A549 (cell line): ENCODE results near the gene KATNAL1. TPM values are rescaled to one million over a fixed set of nuclear protein-coding genes. Genes with fewer than 3 reads are reported as not detected.

Source experiments
- ATAC-seq, 2 experiments: fragments of 200-7000 bp in 1 of 2; fragments of >200 bp in 1 of 2; cut with Nextera tagmentation in 1 of 2; cut with Tn5 transposase in 1 of 2; 3 replicates each; pipeline versions ENCODE4 v1.8.0 to v1.9.1; 2018 to 2020; ENCODE audit warnings: mild to moderate bottlenecking in 1 of 2, moderate library complexity in 1 of 2
- CTCF ChIA-PET: fragments of 300-600 bp; sonication (Branson Sonifier 250); formaldehyde crosslinking; extraction: SDS; loops from one replicate; lab custom pipeline; 2021; ENCODE audit warnings: antibody characterized with exemption, inconsistent platforms; lab: Yijun Ruan, JAX
- POLR2A ChIA-PET: fragments of 350-600 bp; formaldehyde crosslinking; extraction: SDS; loops from one replicate; lab custom pipeline; 2021; ENCODE audit warnings: antibody characterized with exemption, inconsistent platforms; lab: Yijun Ruan, JAX
- DNase-seq, 2 experiments: peaks; one replicate each; pipeline versions ENCODE4 v3.0.0 to v3.0.0-alpha.2; 2011 to 2016; ENCODE audit warnings: low read depth in 1 of 2, low spot score in 1 of 2
- FAIRE-seq: peaks from 2 replicates; lab custom pipeline; 2011; peaks lifted over from hg19 to GRCh38; lab: Jason Lieb, UNC
- H3K27ac ChIP-seq, 2 experiments: fragments of >200 bp; sonication (Bioruptor Twin); formaldehyde crosslinking; 3 replicates each; pipeline ENCODE4 v1.5.1; 2016 to 2017
- H3K4me1 ChIP-seq: fragments of >200 bp; sonication (Bioruptor Twin); formaldehyde crosslinking; 3 replicates; pipeline ENCODE4 v1.6.1; 2016
- H3K4me2 ChIP-seq: fragments of >200 bp; sonication (Bioruptor Twin); formaldehyde crosslinking; 3 replicates; pipeline ENCODE4 v1.6.1; 2016
- H3K4me3 ChIP-seq: fragments of >200 bp; sonication (Bioruptor Twin); formaldehyde crosslinking; 3 replicates; pipeline ENCODE4 v1.5.1; 2016
- H3K9me3 ChIP-seq: fragments of >200 bp; sonication (Bioruptor Twin); formaldehyde crosslinking; 3 replicates; pipeline ENCODE4 v1.6.1; 2016
- CBX2 ChIP-seq: fragments of 200-600 bp; sonication (generic); IDR thresholded peaks from 2 replicates; pipeline ENCODE4 v1.6.1; 2016; ENCODE audit warnings: low read depth, mild to moderate bottlenecking, borderline replicate concordance
- CBX8 ChIP-seq: fragments of 200-600 bp; sonication (generic); IDR thresholded peaks from 2 replicates; pipeline ENCODE4 v1.6.1; 2016
- CHD2 ChIP-seq: fragments of 150-350 bp; IDR thresholded peaks from 2 replicates; pipeline ENCODE4 v1.6.1; 2014; ENCODE audit warnings: low read length; ENCODE audit not compliant: partially characterized antibody
- EHF ChIP-seq: fragments of 250-450 bp; sonication (Bioruptor Pico); IDR thresholded peaks from 2 replicates; pipeline ENCODE4 v1.5.0; 2020; ENCODE audit warnings: mild to moderate bottlenecking
- ESRRA ChIP-seq: fragments of 150-350 bp; IDR thresholded peaks from 2 replicates; pipeline ENCODE4 v1.6.1; 2014; ENCODE audit warnings: mild to moderate bottlenecking, low read length, borderline replicate concordance
- FOSB ChIP-seq: fragments of 250-450 bp; sonication (Bioruptor Pico); IDR thresholded peaks from 2 replicates; pipeline ENCODE4 v1.5.0; 2020; ENCODE audit warnings: mild to moderate bottlenecking, moderate library complexity
- FOSL2 ChIP-seq, 2 experiments: fragments of 450-650 bp in 1 of 2; fragments of >200 bp in 1 of 2; sonication (Bioruptor Twin) in 1 of 2; formaldehyde crosslinking; IDR thresholded peaks; 2 replicates each; pipeline versions ENCODE4 v1.5.0 to v1.6.1; 2016 to 2020; ENCODE audit warnings: mild to moderate bottlenecking in 1 of 2, moderate library complexity in 1 of 2
- GATA3 ChIP-seq: IDR thresholded peaks from 2 replicates; pipeline ENCODE4 v1.6.1; 2012; ENCODE audit warnings: borderline replicate concordance
- HEYL ChIP-seq: fragments of 250-450 bp; sonication (Bioruptor Pico); IDR thresholded peaks from 2 replicates; pipeline ENCODE4 v1.8.0; 2021; ENCODE audit warnings: mild to moderate bottlenecking, moderate library complexity
- HOXA7 ChIP-seq: fragments of 250-450 bp; sonication (Bioruptor Pico); IDR thresholded peaks from 2 replicates; pipeline ENCODE4 v1.5.0; 2020; ENCODE audit warnings: mild to moderate bottlenecking, moderate library complexity
- JUNB ChIP-seq: fragments of >200 bp; sonication (Bioruptor Twin); formaldehyde crosslinking; IDR thresholded peaks from 2 replicates; pipeline ENCODE4 v1.6.1; 2016
- KDM5A ChIP-seq: fragments of 200-600 bp; sonication (generic); IDR thresholded peaks from 2 replicates; pipeline ENCODE4 v1.6.1; 2016; ENCODE audit warnings: antibody characterized with exemption, mild to moderate bottlenecking
- MAFK ChIP-seq: fragments of 450-650 bp; IDR thresholded peaks from 2 replicates; pipeline ENCODE4 v1.6.1; 2014; ENCODE audit not compliant: partially characterized antibody
- MYC ChIP-seq: IDR thresholded peaks from 2 replicates; pipeline ENCODE4 v1.6.1; 2012; ENCODE audit warnings: mild to moderate bottlenecking, inconsistent platforms, low read length, improper control_type of control experiment, borderline replicate concordance
- NFE2L2 ChIP-seq: fragments of 150-350 bp; conservative IDR thresholded peaks from 2 replicates; pipeline ENCODE4 v1.6.1; 2014; ENCODE audit warnings: low read length
- NPAS2 ChIP-seq: fragments of 250-450 bp; sonication (Bioruptor Pico); IDR thresholded peaks from 2 replicates; pipeline ENCODE4 v1.8.0; 2022; ENCODE audit warnings: mild to moderate bottlenecking, moderate library complexity, borderline replicate concordance
- NR3C1 ChIP-seq: fragments of >200 bp; sonication (Bioruptor Twin); formaldehyde crosslinking; IDR thresholded peaks from 3 replicates; pipeline ENCODE4 v1.6.1; 2017
- PHF8 ChIP-seq: fragments of 200-600 bp; sonication (generic); IDR thresholded peaks from 2 replicates; pipeline ENCODE4 v1.6.1; 2016; ENCODE audit warnings: low read depth, mild to moderate bottlenecking, antibody characterized with exemption, moderate library complexity, borderline replicate concordance
- RAD21 ChIP-seq, 2 experiments: fragments of >200 bp in 1 of 2; sonication (Bioruptor Twin) in 1 of 2; formaldehyde crosslinking in 1 of 2; IDR thresholded peaks in 1 of 2; conservative IDR thresholded peaks in 1 of 2; 2 replicates in 1 of 2; 3 replicates in 1 of 2; pipeline ENCODE4 v1.6.1; 2012 to 2018; ENCODE audit warnings: inconsistent platforms in 1 of 2
- RARB ChIP-seq: fragments of 250-450 bp; sonication (Bioruptor Pico); IDR thresholded peaks from 2 replicates; pipeline ENCODE4 v1.8.0; 2021; ENCODE audit warnings: mild to moderate bottlenecking, moderate library complexity
- RCOR1 ChIP-seq: fragments of 150-350 bp; IDR thresholded peaks from 2 replicates; pipeline ENCODE4 v1.6.1; 2014; ENCODE audit warnings: antibody characterized with exemption, low read length, low read depth
- SREBF2 ChIP-seq: fragments of 450-650 bp; IDR thresholded peaks from 2 replicates; pipeline ENCODE4 v1.6.1; 2014; ENCODE audit warnings: mild to moderate bottlenecking, moderate library complexity
- TFCP2L1 ChIP-seq: fragments of 250-450 bp; sonication (Bioruptor Pico); IDR thresholded peaks from 2 replicates; pipeline ENCODE4 v1.5.0; 2021; ENCODE audit warnings: mild to moderate bottlenecking
- ZC3H11A ChIP-seq: fragments of 450-650 bp; IDR thresholded peaks from 2 replicates; pipeline ENCODE4 v1.6.1; 2014; ENCODE audit warnings: antibody characterized with exemption, mild to moderate bottlenecking
- WGBS: methylation state at CpG from one replicate; pipeline ENCODE4 v1.1.6; 2017; ENCODE audit errors: missing lambda C conversion rate; 5-methylcytosine and 5-hydroxymethylcytosine counted together
- polyA plus RNA-seq, 4 experiments: library from polyadenylated mRNA; depleted of rRNA in 3 of 4; stranded (reverse); fragments of >200 nt; fragmentation: RNase III in 1 of 4; extraction: RNeasy Plus Mini Kit Qiagen cat#74134 plus additional on column Dnase treatment in 1 of 4; gene quantifications; 2 replicates in 3 of 4; 3 replicates in 1 of 4; pipeline ENCODE4 v1.2.3, GENCODE V29; 2011 to 2017
- TF ChIP-seq, protein P1 (sequence below): fragments of 250-450 bp; sonication (Bioruptor Pico); IDR thresholded peaks from 2 replicates; pipeline ENCODE4 v1.5.0; 2021; ENCODE audit warnings: mild to moderate bottlenecking, moderate library complexity, borderline replicate concordance
- TF ChIP-seq, protein P2 (sequence below): fragments of >200 bp; sonication (Bioruptor Twin); formaldehyde crosslinking; IDR thresholded peaks from 3 replicates; pipeline ENCODE4 v1.5.1; 2016
- TF ChIP-seq, protein P3 (sequence below): IDR thresholded peaks from 2 replicates; pipeline ENCODE4 v1.6.1; 2012
- TF ChIP-seq, protein P4 (sequence below): IDR thresholded peaks from 2 replicates; pipeline ENCODE4 v1.6.1; 2012
- TF ChIP-seq, protein P5 (sequence below): fragments of 200-600 bp; sonication (generic); IDR thresholded peaks from 2 replicates; pipeline ENCODE4 v1.6.1; 2016; ENCODE audit warnings: antibody characterized with exemption, mild to moderate bottlenecking, moderate library complexity

KATNAL1 gene
- polyA plus RNA-seq, 2 of the 4 experiments (the other 2 are of a cell fraction): 7.9 to 10.5 TPM

DNA sequence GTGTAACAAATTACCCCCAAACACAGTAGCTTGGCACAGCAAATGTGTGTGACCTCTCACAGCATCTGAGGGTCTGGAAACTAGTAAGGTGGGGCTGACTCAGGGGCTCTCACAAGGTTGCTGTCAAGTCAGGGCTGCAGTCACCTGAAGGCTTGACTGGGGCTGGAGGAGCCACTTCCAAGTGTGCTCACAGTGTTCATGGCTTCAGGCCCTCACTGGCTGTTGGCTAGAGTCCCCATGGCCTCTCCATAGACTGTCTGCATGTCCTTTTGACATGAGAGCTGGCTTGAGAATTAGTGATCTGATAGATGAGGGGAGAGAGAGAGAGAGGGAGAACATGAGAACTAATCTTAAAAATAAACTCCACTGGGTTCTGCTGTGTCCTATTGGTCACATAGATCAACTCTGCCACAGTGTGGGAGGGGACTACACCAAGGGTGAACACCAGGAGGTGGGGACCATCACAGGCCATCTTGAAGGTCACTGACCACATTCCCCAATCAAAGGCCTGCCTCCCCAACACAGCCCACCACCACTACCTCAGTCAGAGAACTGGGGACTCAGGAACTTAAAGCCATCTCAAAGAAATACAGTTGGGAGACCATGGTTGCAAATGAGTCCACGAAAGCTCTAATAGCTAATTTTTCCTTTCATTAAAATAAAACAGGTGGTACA, 38.2 kb upstream of the KATNAL1 start:
- Histone ChIP-seq H3K4me1 (peaks cover 17% of the 10 kb centered on the region), H3K9me3 (no peaks in the 10 kb centered on the region), H3K27ac (no peak overlapping the region), H3K4me2 (no peak overlapping the region), H3K4me3 (no peak overlapping the region)
- ChIA-PET CTCF (no interaction called here), POLR2A (no interaction called here)
- DNase-seq: no peak
- WGBS: 61% methylated on average over 1 of the region's 1 CpG
- no peak for TF ChIP-seq JUNB
- no peak for TF ChIP-seq FOSL2 (IDR thresholded peaks at IDR 0.05)
- TF ChIP-seq FOSL2 (CRISPR knock-in tag; IDR thresholded peaks at IDR 0.05): no peak
- no peak for TF ChIP-seq HOXA7 (CRISPR knock-in tag)
- no peak for TF ChIP-seq GATA3
- no peak for TF ChIP-seq HEYL (CRISPR knock-in tag)
- no peak for TF ChIP-seq PHF8
- no peak for TF ChIP-seq SREBF2
- no peak for TF ChIP-seq CBX2
- no peak for TF ChIP-seq KDM5A
- no peak for TF ChIP-seq RARB
- TF ChIP-seq, protein P1, sequence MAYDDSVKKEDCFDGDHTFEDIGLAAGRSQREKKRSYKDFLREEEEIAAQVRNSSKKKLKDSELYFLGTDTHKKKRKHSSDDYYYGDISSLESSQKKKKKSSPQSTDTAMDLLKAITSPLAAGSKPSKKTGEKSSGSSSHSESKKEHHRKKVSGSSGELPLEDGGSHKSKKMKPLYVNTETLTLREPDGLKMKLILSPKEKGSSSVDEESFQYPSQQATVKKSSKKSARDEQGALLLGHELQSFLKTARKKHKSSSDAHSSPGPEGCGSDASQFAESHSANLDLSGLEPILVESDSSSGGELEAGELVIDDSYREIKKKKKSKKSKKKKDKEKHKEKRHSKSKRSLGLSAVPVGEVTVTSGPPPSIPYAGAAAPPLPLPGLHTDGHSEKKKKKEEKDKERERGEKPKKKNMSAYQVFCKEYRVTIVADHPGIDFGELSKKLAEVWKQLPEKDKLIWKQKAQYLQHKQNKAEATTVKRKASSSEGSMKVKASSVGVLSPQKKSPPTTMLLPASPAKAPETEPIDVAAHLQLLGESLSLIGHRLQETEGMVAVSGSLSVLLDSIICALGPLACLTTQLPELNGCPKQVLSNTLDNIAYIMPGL (CRISPR knock-in tag): no peak
- TF ChIP-seq EHF (CRISPR knock-in tag): no peak
- no peak for TF ChIP-seq NFE2L2
- no peak for TF ChIP-seq CBX8
- TF ChIP-seq NPAS2: no peak
- TF ChIP-seq CHD2: no peak
- no peak for TF ChIP-seq TFCP2L1 (CRISPR knock-in tag)
- ATAC-seq: no peak
- no peak for FAIRE-seq

DNA sequence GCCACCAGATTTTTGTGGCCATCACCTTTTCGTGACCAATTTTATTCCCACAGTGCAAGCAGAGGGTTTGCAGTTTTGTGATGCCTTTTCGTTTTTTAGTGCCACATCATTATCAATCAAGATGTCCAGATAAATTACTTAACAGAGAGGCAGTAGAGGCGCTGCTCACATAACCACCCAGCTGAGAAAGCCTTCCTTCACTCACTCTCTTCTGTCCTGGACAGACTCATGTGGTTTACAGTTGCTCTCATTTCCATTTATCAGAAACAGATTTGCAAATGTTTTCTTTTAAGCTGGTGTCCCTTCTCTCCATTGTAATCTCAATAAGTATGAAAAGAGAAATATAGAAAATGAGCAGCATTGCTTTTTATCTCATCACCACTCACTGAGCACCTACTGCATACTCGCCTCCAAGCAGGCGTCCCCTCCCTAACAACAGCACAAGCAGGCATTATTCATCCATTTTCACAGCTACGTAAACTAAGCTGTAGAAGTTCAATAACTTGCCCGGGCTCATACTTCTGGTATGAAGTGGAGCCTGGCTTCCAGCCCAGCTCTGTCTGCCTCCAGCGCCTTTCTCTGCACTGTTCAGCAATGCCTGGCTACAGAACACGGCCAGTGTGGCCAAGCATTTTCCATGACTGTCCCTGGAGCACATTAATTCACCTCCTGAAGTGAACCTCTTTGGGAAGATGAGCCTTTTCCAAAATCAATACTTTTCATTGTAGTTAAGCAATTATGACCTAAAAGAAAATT, 34.6 kb upstream of the KATNAL1 start:
- peak overlapping the region; percentile 63 for H3K4me2 ChIP-seq
- no peak for FAIRE-seq
- H3K27ac ChIP-seq: peak overlapping the region; percentile 49 to 68; a peak in 4 of 6 replicates
- ChIA-PET CTCF (no interaction called here), POLR2A (interaction anchor here (0.6 kb wide), 1 partner anchor 53 kb away, joined by 3 read pairs; no protein-coding TSS in a partner anchor)
- no peak for DNase-seq
- 30% methylated on average over 9 of the region's 9 CpGs for WGBS
- no peak overlapping the region for H3K4me3 ChIP-seq
- H3K4me1 ChIP-seq: peaks cover 37% of the 10 kb centered on the region
- ATAC-seq: peak; percentile 73 to 84; a peak in 5 of 6 replicates
- H3K9me3 ChIP-seq: no peaks in the 10 kb centered on the region
- TF ChIP-seq MYC (no peak), ZC3H11A (no peak), EHF (CRISPR knock-in tag) (no peak), FOSB (no peak), ESRRA (no peak), GATA3 (no peak), NR3C1 (no peak), RAD21 (conservative IDR thresholded peaks at IDR 0.05 in 1 of 2, IDR thresholded peaks at IDR 0.05 in 1 of 2) (no peak), JUNB (no peak), RCOR1 (no peak), MAFK (no peak)
- TF ChIP-seq, protein P2, sequence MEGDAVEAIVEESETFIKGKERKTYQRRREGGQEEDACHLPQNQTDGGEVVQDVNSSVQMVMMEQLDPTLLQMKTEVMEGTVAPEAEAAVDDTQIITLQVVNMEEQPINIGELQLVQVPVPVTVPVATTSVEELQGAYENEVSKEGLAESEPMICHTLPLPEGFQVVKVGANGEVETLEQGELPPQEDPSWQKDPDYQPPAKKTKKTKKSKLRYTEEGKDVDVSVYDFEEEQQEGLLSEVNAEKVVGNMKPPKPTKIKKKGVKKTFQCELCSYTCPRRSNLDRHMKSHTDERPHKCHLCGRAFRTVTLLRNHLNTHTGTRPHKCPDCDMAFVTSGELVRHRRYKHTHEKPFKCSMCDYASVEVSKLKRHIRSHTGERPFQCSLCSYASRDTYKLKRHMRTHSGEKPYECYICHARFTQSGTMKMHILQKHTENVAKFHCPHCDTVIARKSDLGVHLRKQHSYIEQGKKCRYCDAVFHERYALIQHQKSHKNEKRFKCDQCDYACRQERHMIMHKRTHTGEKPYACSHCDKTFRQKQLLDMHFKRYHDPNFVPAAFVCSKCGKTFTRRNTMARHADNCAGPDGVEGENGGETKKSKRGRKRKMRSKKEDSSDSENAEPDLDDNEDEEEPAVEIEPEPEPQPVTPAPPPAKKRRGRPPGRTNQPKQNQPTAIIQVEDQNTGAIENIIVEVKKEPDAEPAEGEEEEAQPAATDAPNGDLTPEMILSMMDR: no peak
- TF ChIP-seq, protein P3, sequence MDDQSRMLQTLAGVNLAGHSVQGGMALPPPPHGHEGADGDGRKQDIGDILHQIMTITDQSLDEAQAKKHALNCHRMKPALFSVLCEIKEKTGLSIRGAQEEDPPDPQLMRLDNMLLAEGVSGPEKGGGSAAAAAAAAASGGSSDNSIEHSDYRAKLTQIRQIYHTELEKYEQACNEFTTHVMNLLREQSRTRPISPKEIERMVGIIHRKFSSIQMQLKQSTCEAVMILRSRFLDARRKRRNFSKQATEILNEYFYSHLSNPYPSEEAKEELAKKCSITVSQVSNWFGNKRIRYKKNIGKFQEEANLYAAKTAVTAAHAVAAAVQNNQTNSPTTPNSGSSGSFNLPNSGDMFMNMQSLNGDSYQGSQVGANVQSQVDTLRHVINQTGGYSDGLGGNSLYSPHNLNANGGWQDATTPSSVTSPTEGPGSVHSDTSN: no peak
- TF ChIP-seq, protein P4, sequence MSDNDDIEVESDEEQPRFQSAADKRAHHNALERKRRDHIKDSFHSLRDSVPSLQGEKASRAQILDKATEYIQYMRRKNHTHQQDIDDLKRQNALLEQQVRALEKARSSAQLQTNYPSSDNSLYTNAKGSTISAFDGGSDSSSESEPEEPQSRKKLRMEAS: no peak
- TF ChIP-seq, protein P5, sequence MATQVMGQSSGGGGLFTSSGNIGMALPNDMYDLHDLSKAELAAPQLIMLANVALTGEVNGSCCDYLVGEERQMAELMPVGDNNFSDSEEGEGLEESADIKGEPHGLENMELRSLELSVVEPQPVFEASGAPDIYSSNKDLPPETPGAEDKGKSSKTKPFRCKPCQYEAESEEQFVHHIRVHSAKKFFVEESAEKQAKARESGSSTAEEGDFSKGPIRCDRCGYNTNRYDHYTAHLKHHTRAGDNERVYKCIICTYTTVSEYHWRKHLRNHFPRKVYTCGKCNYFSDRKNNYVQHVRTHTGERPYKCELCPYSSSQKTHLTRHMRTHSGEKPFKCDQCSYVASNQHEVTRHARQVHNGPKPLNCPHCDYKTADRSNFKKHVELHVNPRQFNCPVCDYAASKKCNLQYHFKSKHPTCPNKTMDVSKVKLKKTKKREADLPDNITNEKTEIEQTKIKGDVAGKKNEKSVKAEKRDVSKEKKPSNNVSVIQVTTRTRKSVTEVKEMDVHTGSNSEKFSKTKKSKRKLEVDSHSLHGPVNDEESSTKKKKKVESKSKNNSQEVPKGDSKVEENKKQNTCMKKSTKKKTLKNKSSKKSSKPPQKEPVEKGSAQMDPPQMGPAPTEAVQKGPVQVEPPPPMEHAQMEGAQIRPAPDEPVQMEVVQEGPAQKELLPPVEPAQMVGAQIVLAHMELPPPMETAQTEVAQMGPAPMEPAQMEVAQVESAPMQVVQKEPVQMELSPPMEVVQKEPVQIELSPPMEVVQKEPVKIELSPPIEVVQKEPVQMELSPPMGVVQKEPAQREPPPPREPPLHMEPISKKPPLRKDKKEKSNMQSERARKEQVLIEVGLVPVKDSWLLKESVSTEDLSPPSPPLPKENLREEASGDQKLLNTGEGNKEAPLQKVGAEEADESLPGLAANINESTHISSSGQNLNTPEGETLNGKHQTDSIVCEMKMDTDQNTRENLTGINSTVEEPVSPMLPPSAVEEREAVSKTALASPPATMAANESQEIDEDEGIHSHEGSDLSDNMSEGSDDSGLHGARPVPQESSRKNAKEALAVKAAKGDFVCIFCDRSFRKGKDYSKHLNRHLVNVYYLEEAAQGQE: no peak
